GF-D8 (cell line): ENCODE results near the gene TMEM255A.
"Not testable (repeated sequence)": the region's sequence is repeated elsewhere in the genome, so short reads cannot be mapped to it uniquely, and the experiment has no call there.

Experiments
- DNase-seq: peaks from one replicate; lab custom pipeline; 2025; lab: John Stamatoyannopoulos, UW

TMEM255A gene

DNA sequence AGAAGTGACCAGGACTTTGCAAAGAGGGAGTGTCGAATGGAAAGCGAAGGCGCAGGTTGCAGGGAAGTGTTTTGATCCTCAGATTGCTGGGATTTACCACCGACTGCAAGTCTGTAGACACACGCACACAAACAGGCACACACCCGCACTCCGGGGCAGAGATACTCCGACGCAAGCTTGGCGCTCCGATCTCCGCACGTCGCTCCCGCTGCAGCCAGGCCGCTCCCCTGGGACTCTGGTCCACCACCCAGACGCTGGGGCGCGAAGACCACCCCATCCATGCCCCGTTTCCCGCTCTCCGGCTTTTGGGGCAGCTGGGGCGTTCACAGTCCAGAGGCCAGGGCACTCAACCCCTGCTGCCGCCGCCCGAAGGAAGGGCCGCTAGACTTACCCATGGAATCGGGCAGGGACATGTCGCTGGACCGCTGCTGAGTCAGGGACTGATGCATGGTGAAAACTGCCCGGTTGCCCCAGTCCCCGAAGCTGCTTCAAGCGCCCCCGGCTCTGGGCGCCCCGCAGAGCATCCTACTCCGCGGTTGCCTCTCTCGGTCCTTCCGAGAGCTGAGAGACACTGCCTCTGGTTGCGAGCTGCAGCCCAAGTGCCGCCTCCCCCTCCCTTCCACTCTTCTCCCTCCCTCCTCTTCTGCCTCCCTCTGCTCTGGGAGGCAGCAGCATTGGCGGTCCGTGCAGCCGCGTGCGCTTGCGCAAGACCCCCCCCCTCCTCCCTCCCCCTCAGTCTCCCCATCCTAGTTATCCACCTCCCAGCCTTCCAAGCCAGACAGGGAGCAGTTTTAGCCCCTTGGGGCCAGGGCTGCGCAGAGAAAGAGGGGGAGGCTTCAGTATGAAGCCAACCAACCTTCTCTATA, at the start of gene TMEM255A:
TSS of gene TMEM255A (minus strand) at position 601 of the 866 bp plus-strand sequence. CDS start at position 449, 152 bp downstream.
- no peak for DNase-seq

DNA sequence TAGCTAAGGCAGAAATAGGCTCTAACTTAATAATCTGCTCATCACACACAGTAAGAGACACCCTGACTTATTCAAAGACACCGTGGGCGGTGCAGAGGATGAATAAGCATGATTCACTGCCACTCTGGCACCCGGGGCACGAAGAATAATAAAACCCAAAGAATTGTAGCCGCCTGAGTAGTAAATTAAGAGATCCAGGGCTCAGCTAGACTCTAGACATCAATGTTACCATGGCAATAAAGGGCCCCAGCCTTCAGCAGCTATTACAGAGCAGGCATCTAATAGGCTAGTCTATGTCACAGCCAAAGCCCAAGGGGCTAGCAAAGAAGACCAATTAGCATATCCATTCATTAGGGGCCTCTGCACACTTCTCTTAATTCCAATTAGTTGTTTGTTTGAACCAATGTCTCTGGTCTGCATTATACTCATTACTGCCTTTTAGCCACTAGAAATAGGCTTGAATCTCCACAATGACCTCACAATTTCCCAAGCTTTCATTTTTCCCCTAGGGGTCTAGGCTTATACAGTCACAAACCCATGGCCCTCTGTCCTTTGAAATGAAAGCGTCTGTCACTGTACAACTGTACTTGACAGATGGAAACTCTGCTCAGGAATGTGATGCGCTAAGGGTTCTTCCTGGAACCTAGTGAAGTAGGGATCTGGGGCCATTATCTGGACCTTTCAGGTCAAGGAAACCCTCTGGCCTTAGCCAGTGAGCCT, 47.6 kb upstream of the TMEM255A start:
- DNase-seq: no peak

DNA sequence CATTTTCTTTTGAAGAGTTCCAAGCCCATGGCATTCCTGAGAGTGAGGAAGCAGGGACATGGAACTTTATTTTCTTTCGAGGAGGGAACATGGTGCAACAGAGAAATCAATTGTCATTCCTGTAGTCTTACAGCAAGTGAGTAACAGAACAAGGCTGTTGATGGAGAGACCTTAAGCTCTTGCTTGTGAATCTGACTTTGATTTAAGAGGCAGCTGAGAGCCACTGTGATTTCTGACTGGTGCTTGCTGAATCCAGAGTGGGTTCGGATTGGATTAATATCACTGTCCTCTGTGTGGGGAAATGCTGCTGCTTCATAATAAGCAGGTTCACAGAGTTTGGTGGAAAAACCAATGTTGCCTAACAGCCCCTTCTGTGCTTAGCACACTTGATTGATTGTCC, 45.9 kb upstream of the TMEM255A start:
- no peak for DNase-seq

DNA sequence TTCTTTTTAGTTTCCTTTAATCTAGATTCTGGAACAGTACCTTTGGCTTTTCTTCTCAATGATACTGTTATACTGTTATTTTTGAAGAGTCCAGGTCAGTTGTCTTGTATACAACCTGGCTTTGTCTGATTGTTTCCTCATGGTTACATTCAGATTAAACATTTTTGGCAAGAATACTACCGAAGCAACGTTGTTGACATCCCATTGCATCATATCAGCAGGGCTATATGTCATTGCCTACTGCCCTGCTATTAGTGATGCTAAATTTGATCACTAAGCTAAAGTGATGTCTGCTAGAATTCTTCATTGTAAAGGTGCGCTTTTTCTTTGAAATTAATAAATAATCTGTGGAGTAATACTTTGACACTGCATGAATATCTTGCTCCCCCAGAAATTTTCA, 44.8 kb upstream of the TMEM255A start:
- no peak for DNase-seq

DNA sequence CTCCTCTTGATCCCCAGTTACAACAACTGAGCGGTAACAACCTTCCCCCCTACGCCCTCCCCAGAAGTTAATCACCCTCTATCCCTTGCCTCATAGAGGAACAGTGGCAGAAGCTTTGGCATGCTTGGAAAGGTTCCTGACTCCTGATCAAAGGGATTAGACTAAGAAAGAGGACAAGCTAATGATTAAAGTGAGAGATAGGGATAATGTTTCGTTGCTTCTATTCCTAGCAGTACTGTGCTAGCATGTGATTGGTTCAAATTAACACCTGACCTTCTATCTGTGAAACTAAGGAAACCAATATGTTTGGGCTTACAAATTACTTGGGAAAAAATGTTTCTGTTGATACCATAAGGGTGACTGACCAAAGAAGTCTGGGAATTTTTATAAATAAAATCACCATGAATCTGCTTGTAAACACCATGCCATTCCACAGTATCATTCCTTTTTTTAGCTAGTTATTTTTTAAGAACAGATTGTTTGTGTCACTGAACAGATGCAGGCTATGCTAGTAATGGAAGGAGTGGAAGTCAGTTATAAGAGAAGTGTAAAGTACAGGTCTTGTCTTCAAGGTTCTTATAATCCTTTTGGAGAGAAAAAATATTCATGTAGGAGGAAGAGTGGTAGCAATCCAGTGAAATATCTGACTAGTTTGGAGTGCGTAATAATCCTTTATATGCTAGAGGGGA, 39.3 kb upstream of the TMEM255A start:
- DNase-seq: no peak

DNA sequence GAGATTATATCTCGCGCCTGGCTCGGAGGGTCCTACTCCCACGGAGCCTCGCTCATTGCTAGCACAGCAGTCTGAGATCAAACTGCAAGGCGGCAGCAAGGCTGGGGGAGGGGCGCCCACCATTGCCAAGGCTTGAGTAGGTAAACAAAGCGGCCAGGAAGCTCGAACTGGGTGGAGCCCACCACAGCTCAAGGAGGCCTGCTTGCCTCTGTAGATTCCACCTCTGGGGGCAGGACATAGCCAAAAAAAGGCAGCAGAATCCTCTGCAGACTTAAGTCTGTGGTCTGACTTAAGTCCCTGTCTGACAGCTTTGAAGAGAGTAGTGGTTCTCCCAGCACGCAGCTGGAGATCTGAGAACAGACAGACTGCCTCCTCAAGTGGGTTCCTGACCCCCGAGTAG, 33.3 kb upstream of the TMEM255A start:
- not testable (repeated sequence) for DNase-seq

DNA sequence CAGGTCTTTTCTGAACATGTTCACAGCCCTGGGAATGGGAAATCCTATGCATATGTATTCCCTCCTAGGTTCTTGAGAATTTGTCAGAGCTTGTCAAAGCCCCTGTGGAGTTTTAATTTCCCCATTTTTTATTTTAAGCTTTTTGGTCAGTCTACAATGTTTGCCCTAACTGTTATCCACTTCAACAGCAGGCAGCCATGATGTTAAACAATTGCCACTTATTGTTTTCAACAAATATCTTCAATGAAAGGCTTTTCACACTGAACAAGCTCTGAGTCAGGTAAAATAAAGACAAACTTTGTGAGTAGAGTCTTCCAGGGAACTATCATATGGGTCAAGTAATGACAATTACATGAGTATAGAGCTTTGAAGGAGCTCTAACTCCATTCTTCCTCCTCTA, 25.6 kb upstream of the TMEM255A start:
- no peak for DNase-seq

DNA sequence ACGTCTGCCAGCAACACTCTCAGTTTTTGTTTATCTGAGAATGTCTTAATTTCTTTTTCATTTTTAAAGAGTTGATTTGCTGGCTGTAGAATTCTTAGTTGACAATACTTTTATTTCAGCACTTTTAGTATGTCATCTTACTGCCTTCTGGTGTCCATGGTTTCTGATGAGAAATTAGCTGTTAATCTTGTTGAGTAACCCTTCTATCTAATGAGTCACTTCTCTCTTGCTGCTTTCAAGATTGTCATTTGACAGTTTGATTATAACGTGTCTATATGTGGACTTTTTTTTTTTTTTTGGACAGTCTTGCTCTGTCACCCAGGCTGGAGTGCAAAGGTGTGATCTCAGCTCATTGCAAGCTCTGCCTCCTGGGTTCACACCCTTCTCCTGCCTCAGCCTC, 24.0 kb upstream of the TMEM255A start:
- no peak for DNase-seq

DNA sequence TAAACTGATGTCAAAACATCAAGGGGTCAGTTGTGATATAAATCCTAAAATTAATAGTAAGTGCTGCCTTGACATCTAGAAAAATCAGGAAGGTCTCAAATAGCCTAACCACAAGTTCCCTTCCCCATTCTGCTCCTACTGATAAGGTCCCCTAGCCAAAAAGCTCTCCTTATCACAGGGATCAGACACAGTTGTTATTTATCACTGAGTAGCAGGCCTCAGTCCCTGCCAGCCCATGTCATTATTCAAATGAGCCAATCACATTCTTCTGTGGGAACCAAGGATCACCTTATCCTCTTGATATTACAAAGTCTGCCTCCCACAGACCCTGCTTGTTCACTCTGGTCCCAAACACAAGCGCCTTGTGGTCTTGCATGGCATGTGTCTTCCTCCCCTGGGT, 23.3 kb upstream of the TMEM255A start:
- DNase-seq: peak; percentile 55

DNA sequence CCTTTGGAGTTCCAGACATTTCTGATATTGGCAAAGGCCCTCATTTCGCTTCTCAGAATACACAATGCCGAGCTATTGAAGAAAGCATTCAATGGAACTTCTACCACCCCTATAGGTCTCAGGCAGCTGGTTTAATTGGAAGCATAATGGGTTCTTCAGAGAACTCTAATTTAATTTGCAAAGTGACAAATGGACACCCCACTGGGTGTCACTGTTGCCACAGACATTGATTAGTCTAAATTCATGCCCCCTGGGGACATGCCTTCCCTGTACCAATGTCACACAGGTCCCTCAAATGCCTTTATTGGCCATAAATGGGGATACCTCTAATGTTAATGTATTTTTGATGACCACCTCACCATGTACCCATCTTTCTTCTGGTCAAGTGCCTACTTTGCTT, 22.9 kb upstream of the TMEM255A start:
- no peak for DNase-seq

DNA sequence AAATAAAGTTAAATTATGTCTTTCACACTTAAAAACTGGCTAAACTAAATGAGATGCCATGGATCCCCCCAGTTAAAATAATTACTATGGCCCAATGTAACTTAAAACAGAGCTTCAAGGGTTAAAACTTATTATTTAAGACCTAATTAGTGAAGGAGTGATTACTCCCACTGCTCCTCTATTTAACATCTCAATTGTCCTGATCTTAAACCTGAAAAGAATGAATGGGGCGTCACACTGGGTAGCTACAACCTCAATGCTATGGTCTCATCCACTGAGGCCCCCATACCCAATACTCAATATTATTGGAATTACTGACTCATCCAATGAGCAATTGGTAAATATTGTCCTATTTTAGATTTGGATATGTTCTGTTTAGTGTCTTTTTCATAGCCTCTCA, 21.1 kb upstream of the TMEM255A start:
- DNase-seq: no peak

DNA sequence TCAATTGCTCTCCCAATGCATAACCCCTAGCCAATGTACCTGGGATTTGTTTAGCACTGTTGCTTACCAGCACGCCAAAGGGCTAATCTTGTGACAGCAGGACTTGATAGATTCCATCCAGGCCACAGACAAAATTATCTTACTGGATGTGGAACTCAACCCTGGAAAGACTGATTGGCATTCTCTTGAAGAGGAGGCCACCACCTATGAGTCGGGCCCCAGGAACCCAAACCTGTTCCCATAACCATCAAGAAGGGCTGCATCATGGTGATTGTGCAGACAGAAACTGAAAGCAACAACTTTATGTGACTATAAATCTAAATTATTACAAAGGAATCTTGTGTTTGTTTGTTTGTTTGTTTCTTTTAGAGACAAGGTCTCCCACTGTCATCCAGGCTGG, 19.9 kb upstream of the TMEM255A start:
- no peak for DNase-seq

DNA sequence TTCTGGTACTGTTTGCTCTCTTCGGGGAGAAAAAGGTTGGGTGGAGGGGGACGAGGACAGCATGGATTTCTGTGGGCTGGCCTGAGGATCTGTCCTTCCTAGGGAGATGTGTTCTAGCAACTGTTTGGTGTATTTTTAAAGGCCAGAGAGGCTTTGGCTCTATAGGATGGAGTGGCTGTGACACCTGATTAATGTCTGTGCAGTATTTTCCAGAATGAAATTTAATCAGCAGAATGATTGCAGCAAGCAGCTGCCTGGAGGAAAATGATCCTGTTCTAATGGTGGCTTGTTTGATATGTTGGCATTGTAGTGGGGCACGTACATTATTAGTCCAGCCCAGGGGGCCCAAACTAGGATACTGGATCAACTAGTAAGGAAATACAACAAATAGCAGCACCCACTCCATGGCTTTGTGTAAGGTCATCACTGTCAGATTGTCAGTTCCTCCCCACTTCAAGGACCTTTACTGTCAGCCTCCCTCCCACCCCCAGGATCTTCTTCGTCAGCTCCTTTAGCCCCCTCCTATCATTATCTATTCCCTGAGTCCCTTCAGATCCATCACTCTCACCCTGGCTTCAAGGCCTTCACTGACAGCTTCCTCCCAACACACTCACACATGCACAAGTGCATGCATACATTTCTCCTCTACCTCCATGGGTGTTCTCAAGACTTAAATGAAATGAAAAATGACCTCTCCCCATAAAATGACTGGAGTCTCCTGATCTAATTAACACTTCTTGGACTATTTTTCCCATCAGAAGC, 10.4 kb upstream of the TMEM255A start:
- no peak for DNase-seq

DNA sequence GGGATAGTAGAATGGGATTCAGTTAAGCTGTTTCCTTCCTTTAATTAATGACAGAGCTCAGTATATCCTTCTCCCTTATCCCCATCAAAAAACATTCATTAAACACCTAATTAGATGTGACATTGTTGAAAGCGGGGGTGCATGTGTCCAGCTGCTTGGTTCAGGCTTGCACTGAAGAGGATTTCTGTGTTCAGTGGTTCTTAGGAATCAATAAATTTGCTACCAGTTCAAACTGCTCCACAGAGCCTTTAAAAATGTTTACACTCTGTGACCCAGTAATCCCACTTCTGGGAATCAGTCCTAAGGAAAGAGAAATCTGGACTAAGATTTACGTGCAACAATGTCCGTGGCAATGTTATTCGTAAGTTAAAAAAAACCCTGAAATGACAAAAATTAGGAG, 7.2 kb upstream of the TMEM255A start:
- DNase-seq: no peak

DNA sequence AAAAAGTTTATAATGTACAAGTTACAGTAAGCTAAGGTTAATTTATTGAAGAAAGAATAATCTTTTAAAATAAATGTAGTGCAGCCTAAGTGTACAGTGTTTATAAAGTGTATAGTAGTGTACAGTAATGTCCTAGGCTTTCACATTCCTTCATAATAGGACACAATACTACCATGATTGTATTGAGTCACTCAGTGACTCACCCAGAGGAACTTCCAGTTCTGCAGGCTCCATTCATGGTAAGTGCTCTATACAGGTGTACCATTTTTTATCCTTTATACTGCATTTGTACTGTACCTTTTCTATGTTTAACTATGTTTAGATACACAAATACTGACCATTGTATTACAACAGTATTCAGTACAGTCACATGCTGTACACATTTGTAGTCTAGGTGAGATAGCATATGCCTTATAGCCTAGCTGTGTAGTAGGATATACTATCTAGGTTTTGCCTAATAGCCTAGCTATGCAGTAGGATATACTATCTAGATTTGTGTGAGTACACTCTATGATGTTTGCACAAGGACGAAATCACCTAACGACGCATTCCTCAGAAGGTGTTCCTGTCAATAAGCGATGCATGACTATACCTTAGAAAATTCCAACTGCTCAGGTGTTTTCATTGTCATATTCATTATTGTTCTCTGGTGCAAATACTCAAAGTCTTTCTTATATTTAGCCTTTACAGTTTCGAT, 5.5 kb upstream of the TMEM255A start:
- no peak for DNase-seq

DNA sequence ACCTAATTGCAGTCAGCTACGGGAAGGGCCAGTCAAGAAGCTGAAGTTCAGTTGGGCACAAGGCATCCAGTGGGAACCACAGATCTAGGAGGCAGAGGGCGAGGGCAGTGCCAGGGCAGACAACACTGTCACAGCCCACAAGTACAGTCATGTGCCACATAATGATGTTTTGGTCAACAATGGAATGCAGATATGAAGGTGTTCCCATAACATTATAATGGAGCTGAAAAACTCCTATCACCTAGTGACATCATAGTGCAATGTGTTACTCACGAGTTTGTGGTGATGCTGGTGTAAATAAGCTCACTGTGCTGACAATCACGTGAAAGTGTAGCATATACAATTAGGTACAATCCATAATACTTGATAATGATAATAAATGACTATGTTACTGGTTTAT, 4.5 kb upstream of the TMEM255A start:
- no peak for DNase-seq

DNA sequence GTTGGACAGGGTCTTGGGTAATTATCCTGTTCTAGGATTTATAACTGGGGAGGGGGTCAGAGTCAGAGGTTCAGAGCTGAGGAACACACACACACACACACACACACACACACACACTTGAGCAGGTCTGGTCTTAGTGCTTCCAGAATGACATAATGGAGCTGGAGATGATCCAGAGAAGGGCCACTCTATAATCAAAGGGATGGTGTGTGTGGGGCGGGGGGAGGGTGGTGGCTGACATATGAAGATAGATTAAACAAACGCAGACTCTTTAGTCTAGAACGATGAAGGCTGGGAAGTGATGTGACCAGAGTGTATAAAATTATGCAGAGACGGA, 434 bp upstream of the TMEM255A start:
- DNase-seq: no peak

DNA sequence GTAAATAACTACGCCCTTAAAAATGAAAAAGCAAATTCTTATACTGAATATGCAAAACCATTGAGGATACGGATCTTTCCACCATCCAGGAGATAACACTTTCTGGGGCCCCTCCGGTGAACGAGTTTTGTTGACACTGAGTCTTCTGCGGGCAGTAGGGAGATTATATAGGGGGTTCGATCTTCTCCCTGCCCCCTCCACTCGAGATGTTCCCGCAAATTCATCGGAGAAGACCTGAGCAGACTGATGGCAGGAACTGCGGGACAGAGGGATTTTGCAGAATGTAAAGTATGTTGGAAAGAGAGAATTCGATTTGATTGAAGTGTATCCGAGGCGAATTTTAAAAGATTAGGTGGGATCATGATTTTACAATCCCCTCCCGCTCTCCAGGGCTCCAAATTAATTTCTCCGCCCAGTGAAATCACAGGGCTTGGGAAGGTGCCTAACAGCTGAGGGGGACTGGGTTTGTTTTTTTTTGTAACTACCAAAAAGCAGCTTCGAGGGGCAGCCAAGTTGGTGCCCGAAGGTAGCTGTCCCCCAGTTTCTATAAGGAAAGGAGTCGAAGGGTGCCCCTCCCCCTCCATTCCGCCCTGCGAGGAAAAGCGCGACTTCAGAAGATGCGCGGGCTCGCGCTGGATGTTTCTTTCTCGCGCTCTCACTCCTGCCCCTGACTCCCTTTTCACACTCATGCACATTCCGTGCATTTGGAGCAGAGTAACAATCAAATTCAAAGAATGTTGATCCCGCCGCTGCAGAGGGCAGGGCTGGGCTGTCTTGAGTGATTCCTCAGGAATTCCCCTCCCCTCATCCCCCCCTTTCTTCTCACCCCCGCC, 1.2 kb downstream of the TMEM255A start:
- DNase-seq: no peak

DNA sequence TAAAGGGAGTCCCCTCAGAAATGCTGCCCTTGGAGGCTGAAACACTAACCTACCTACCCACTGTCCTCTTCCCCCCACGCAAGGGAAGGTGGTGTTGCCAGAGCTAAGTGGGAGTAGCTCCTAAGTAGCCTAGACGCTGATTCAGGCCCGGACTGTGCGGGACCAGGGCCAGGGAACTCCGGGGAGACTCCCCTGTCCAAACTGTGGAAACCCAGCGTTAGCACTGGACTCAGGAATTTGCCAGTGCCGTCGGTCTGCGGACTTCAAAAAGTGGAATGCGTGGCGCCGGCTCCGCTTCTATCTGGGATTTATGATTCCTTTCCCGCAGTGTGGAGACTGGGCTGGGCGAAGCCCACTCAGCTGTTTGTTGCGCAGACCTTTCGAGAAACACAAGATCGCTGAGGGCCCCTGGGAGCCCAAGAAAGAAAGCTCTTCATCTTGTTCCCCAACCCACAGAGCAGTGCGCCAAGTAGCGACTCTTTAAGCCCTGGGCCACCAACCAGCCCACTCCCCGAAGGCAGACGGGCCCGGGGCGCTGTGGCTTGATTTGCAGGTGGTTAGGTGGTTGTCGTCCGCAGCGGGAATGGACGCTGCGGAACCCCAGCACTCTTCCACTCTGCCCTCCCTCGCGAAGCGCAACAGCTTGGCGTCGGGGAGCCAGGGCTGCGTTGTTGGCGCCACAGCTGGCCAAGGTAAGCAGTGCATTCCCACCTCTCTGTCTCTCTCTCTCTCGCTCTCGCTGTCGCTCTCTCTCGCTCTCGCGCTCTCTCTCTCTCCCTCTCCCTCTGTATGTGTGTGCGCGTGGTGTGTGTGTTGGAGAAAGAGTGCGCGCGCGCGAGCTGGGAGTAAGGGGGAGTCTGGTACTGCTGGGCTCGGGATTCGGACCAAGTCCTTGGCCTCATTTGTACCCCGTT, 2.0 kb downstream of the TMEM255A start:
- DNase-seq: no peak

DNA sequence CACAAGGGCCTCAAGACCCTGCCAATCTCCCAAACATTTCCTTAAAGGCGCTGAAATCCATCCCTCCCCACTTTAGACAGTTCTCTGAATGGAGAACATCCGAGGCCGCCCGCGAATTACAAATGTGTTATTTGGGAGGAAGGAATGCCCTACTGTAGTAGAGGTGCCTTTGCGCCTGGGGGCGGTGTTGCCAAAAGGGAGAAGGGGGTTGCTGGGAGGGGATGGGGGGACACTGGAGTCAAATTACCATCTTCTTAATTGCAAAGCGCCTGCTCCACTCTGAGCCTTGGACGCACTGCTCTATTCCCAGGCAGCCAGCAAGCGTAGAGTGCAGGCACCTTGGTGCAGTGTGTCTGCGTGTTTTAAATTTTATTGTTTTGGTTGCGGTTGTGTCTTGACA, 2.7 kb downstream of the TMEM255A start:
- no peak for DNase-seq
